Thyroid gland (tissue), 4 donors: ENCODE data around the gene OLFML2B.

ENCODE experiments used
- POLR2A ChIP-seq, 2 donors: fragments of 450-650 bp; IDR thresholded peaks; one replicate each; pipeline ENCODE4 v1.6.1; 2017; ENCODE audit warnings: antibody characterized with exemption in 2 of 2, mild to moderate bottlenecking in 2 of 2, moderate library complexity in 1 of 2
- TF ChIP-seq, protein P1 (sequence below), 6 experiments: fragments of 200-600 bp in 3 of 6; fragments of 450-650 bp in 3 of 6; sonication (generic) in 3 of 6; IDR thresholded peaks; one replicate each; pipeline ENCODE4 v1.5.1; 2016 to 2019; ENCODE audit warnings: antibody characterized with exemption in 6 of 6, mild to moderate bottlenecking in 2 of 6, inconsistent platforms in 1 of 6, moderate library complexity in 1 of 6

DNA sequence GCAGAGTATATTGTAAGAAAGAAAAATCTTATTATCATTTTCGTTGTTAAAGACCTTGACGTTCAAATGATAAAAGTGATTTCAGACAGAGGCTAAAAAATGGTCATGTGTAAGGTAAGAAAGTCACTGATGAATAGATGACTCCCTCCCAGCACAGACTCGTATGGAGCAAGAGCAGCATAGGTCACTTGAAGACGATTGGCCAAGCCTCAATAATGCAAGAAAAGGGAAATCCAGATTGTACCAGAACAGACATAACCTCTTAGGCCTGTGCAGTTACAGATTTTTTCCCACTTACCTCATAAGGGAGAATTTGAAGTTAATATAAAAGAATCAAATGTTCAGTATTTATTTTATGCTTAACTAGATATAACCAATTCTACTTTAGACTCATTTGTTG is 16.3 kb upstream of the OLFML2B start:
- no peak for TF ChIP-seq POLR2A (IDR thresholded peaks at IDR 0.05)
- TF ChIP-seq, protein P1, sequence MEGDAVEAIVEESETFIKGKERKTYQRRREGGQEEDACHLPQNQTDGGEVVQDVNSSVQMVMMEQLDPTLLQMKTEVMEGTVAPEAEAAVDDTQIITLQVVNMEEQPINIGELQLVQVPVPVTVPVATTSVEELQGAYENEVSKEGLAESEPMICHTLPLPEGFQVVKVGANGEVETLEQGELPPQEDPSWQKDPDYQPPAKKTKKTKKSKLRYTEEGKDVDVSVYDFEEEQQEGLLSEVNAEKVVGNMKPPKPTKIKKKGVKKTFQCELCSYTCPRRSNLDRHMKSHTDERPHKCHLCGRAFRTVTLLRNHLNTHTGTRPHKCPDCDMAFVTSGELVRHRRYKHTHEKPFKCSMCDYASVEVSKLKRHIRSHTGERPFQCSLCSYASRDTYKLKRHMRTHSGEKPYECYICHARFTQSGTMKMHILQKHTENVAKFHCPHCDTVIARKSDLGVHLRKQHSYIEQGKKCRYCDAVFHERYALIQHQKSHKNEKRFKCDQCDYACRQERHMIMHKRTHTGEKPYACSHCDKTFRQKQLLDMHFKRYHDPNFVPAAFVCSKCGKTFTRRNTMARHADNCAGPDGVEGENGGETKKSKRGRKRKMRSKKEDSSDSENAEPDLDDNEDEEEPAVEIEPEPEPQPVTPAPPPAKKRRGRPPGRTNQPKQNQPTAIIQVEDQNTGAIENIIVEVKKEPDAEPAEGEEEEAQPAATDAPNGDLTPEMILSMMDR (IDR thresholded peaks at IDR 0.05), result no peak
